Panc1 (cell line): Measurements from ENCODE around the gene ITGBL1. TPM values are rescaled to one million over a fixed set of nuclear protein-coding genes. Genes with fewer than 3 reads are reported as not detected.

Experiments
- ATAC-seq: fragments of 200-7000 bp; cut with Tn5 transposase; 2 replicates; pipeline ENCODE4 v1.9.1; 2020; ENCODE audit warnings: mild to moderate bottlenecking, moderate library complexity
- BruUV-seq: library from RNA; stranded (reverse); fragments of 400-500 nt; replicated peaks from 2 replicates; lab custom pipeline; 2021; lab: Mats Ljungman, UMichigan
- CTCF ChIA-PET: fragments of 300-600 bp; sonication (Branson Sonifier 250); formaldehyde crosslinking; loops from one replicate; lab custom pipeline; 2022; ENCODE audit warnings: antibody characterized with exemption; lab: Charles Lee
- POLR2A ChIA-PET: fragments of 300-600 bp; sonication (Branson Sonifier 250); formaldehyde crosslinking; loops from one replicate; lab custom pipeline; 2022; ENCODE audit warnings: antibody characterized with exemption; lab: Charles Lee
- DNase-seq: peaks from one replicate; pipeline ENCODE4 v3.0.0-alpha.2; 2010; ENCODE audit warnings: low read depth, low spot score
- H3K27ac ChIP-seq: 2 replicates; pipeline ENCODE4 v1.5.1; 2011; ENCODE audit warnings: mild to moderate bottlenecking, low read length, inconsistent platforms
- H3K27me3 ChIP-seq: fragments of 200-500 bp; sonication (Bioruptor generic); 2 replicates; pipeline ENCODE4 v1.6.0; 2014; ENCODE audit warnings: low read length, inconsistent platforms; ENCODE audit not compliant: control insufficient read depth, insufficient read depth
- H3K36me3 ChIP-seq: fragments of 200-500 bp; sonication (Bioruptor generic); 2 replicates; pipeline ENCODE4 v1.5.1; 2014; ENCODE audit warnings: inconsistent platforms, mild to moderate bottlenecking, low read length, moderate library complexity; ENCODE audit not compliant: control insufficient read depth, insufficient read depth
- H3K4me1 ChIP-seq: 2 replicates; pipeline ENCODE4 v1.5.1; 2011; ENCODE audit warnings: inconsistent platforms, mild to moderate bottlenecking, low read length, moderate library complexity; ENCODE audit not compliant: control insufficient read depth, insufficient read depth
- H3K4me3 ChIP-seq, 2 experiments: 2 replicates each; pipeline ENCODE4 v1.5.1; 2011 to 2012; ENCODE audit warnings: low read depth in 2 of 2, low read length in 2 of 2, mild to moderate bottlenecking in 2 of 2, inconsistent platforms in 1 of 2, moderate library complexity in 1 of 2
- H3K9me3 ChIP-seq: fragments of 200-500 bp; sonication (Bioruptor generic); 2 replicates; pipeline ENCODE4 v1.5.1; 2014; ENCODE audit warnings: low read depth, mild to moderate bottlenecking, inconsistent platforms, low read length, moderate library complexity; ENCODE audit not compliant: control insufficient read depth, insufficient read depth
- CTCF ChIP-seq: fragments of 450-650 bp; IDR thresholded peaks from 2 replicates; pipeline ENCODE4 v1.5.1; 2017; ENCODE audit warnings: mild to moderate bottlenecking
- POLR2AphosphoS5 ChIP-seq: IDR thresholded peaks from 2 replicates; pipeline ENCODE4 v1.6.1; 2012; ENCODE audit warnings: mild to moderate bottlenecking, low read depth, low read length, moderate library complexity
- REST ChIP-seq, 2 experiments: IDR thresholded peaks; 2 replicates each; pipeline ENCODE4 v1.6.1; 2011 to 2012; ENCODE audit warnings: low read depth in 2 of 2, control low read depth in 1 of 2, low read length in 1 of 2, mild to moderate bottlenecking in 1 of 2, moderate library complexity in 1 of 2; ENCODE audit not compliant: insufficient read depth in 1 of 2
- SIN3A ChIP-seq: IDR thresholded peaks from 2 replicates; pipeline ENCODE4 v1.6.1; 2012; ENCODE audit warnings: low read depth, mild to moderate bottlenecking, low read length, moderate library complexity, borderline replicate concordance; ENCODE audit not compliant: insufficient read depth
- TCF7L2 ChIP-seq: IDR thresholded peaks from 2 replicates; pipeline ENCODE4 v1.6.1; 2011; ENCODE audit warnings: mild to moderate bottlenecking, low read depth, low read length, inconsistent platforms
- in situ Hi-C: cut with HindIII; loops from 2 replicates; pipeline ENCODE4 v1.10.0; 2016; ENCODE audit warnings: low sequenced_read_pairs, low pct_unique_long_range_greater_than_20kb
- intact Hi-C: fragments of 100-400 bp; cut with micrococcal nuclease; formaldehyde crosslinking; loops from one replicate; pipeline ENCODE4 v1.10.0; 2022; ENCODE audit not compliant: unreplicated experiment
- total RNA-seq: library from RNA; stranded (reverse); gene quantifications from one replicate; pipeline ENCODE4 v1.2.1, GENCODE V29; 2021; ENCODE audit not compliant: unreplicated experiment

The ITGBL1 gene
- total RNA-seq, 1 experiment from 2014 or later: 14.3 TPM

- H3K4me3 ChIP-seq: no peak overlapping the region
- CTCF ChIA-PET: no interaction called here
- no peak for ATAC-seq
- DNase-seq: no peak
- no peaks in the 10 kb centered on the region for H3K36me3 ChIP-seq
- H3K27me3 ChIP-seq: no peaks in the 10 kb centered on the region
- peak overlapping the region; percentile 34; the same call in 1 of the 2 replicates for H3K27ac ChIP-seq
- no peak for TF ChIP-seq POLR2AphosphoS5
- TF ChIP-seq TCF7L2: no peak
- TF ChIP-seq REST (IDR thresholded peaks at IDR 0.05; ENCODE audit: insufficient read depth in 1 of 2, low read depth in 2 of 2, low read length in 1 of 2): no peak
- H3K4me1 ChIP-seq: peaks cover 3% of the 10 kb centered on the region; the same call in 1 of the 2 replicates
- POLR2A ChIA-PET: no interaction called here
- BruUV-seq: no TSS peak
- intact Hi-C loops: no loop called here
- in situ Hi-C loops: no loop called here
- no peaks in the 10 kb centered on the region for H3K9me3 ChIP-seq
These were observed 40.4 kb upstream of the ITGBL1 start for GRCh38 chr13:101412076-101412475.

- H3K4me3 ChIP-seq: peak overlapping the region; percentile 57 to 58
- no peaks in the 10 kb centered on the region for H3K9me3 ChIP-seq
- TF ChIP-seq TCF7L2: no peak
- no peak for TF ChIP-seq CTCF
- TF ChIP-seq REST (IDR thresholded peaks at IDR 0.05; ENCODE audit: insufficient read depth in 1 of 2, low read depth in 2 of 2, low read length in 1 of 2): no peak
- TF ChIP-seq POLR2AphosphoS5: no peak
- TF ChIP-seq SIN3A: no peak
- ATAC-seq: peak; percentile 64
- in situ Hi-C loops (no loop called here), intact Hi-C loops (no loop called here)
- H3K36me3 ChIP-seq: no peaks in the 10 kb centered on the region
- ChIA-PET POLR2A (no interaction called here), CTCF (no interaction called here)
- peaks cover 6% of the 10 kb centered on the region for H3K4me1 ChIP-seq
- BruUV-seq: no TSS peak
- DNase-seq: no peak
- no peaks in the 10 kb centered on the region for H3K27me3 ChIP-seq
- H3K27ac ChIP-seq: peak overlapping the region; percentile 89
These were observed 36.9 kb upstream of the ITGBL1 start for GRCh38 chr13:101415358-101416174.
